ENCODE results near the gene PPP3CB. TPM values are rescaled to one million over a fixed set of nuclear protein-coding genes. Genes with fewer than 3 reads are reported as not detected.
"Not testable (repeated sequence)": the region's sequence is repeated elsewhere in the genome, so short reads cannot be mapped to it uniquely, and the experiment has no call there.

Gene PPP3CB
- total RNA-seq, 1 experiment from 2014 or later = 7.8 TPM

- in situ Hi-C loops (cut with HindIII; ENCODE audit: low sequenced_read_pairs) = no loop called here
- DNase-seq (ENCODE audit: low spot score) = no peak
Observed at GRCh38 chr10:73432646-73433537, 62.9 kb downstream of the PPP3CB start.

- DNase-seq (ENCODE audit: low spot score) = no peak
- in situ Hi-C loops (cut with HindIII; ENCODE audit: low sequenced_read_pairs) = no loop called here
Observed at GRCh38 chr10:73426318-73426717, 69.5 kb downstream of the PPP3CB start.

DNA sequence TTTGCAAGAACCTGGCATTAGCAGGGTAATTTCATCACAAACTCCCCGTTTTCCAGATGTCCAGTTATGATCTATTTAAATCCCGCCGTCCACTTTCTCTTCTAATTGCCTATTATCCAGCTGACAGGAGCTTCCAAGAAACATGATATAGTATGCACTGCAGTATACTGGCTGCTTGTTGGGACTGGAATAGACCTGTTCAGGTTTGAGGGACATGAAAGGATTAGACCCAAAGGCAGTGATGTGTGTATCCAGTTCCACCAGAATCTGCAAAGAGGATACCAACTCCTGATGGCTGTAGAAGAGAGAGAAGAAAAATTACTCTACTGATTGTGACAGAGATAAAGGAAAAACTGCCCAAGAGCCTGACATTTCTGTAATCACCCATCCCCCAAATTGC is 71.3 kb downstream of the PPP3CB start:
- in situ Hi-C loops (cut with HindIII; ENCODE audit: low sequenced_read_pairs) = no loop called here
- no peak for DNase-seq (ENCODE audit: low spot score)

GRCh38 chr10:73423309-73423708 is 72.5 kb downstream of the PPP3CB start:
- in situ Hi-C loops (cut with HindIII; ENCODE audit: low sequenced_read_pairs) = no loop called here
- no peak for DNase-seq (ENCODE audit: low spot score)

DNA sequence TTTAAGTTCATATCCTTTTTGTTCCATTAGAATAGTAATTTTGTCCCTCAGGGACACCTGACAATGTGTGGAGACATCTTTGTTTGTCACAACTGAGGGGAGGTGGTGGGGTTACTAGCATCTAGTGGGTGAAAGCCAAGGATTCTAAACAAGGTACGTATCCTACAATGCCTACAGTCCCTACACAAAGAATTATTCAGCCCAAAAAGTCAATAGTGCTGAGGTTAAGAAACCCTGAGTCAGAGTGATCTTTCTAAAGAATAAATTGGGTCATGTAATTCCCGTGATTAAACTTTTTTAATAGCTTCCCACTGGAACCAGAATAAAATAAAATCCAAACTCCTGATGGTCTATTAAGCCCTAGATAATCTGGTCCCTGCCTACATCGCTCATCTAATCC is 79.3 kb downstream of the PPP3CB start:
- DNase-seq (ENCODE audit: low spot score) = no peak
- in situ Hi-C loops (cut with HindIII; ENCODE audit: low sequenced_read_pairs) = no loop called here

DNA sequence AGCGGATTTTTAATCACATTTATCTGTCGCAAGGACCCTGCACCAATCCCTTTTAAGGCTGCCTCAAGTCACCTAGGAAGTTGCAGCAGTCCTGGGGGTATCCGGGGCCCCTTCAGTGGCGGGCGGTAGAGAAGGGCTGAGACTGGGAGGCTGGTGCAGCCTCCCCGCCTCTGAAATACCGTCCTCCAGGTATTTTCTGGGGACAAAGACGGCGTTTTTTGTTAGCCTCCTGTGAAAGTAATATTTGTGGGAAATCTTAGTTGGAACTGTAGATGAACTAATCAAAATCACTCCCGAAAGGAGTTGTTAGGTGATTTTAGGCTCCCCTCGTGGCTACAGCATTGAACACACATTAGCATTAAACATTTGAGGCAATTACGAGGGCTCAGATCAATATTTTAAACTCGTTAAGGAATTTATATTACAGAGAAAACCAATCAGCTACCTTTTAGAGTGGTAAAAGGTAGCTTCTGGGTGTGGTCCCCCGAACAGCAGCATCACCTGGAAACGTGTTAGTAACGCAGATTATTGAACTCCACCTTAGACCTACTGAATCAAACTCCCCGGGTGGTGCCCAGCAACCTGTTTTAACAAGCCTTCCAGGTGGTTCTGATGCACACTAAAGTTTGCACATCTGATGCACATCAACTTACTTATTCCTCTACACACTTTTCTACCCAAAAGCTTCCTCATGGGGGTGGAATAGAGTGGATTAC is 81.4 kb downstream of the PPP3CB start:
- peak; percentile 7 for DNase-seq (ENCODE audit: low spot score)
- in situ Hi-C loops (cut with HindIII; ENCODE audit: low sequenced_read_pairs) = no loop called here

GRCh38 chr10:73413528-73414229 is 82.1 kb downstream of the PPP3CB start, which contains the start of gene ANXA7:
Gene ANXA7 (minus strand): TSS chr10:73414058. CDS start chr10:73400856, 13,202 bp downstream.
- DNase-seq (ENCODE audit: low spot score) = peak; percentile 92
- in situ Hi-C loops (cut with HindIII; ENCODE audit: low sequenced_read_pairs) = no loop called here

DNA sequence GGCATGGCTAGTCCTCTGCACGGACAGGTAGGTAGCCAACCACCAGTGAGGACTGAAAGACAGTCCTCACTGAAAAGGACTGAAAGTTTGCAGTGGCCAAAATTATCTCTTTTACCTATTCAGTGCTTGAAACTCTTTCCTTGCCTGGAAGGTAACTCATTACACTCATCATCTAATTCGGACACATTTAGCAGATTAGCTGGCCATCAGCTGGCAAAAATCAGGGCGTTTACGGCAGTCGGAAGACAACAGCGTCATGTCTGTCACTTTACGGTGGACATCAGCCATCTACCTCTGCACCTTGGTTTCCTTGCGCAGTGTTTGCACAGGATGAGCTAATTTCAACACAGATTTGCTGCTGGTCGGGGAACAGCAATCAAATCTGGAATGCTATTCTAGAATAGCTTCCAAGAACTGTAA is 82.7 kb downstream of the PPP3CB start:
- in situ Hi-C loops (cut with HindIII; ENCODE audit: low sequenced_read_pairs) = no loop called here
- peak; percentile 76 for DNase-seq (ENCODE audit: low spot score)

GRCh38 chr10:73410897-73411296 is 84.9 kb downstream of the PPP3CB start:
- in situ Hi-C loops (cut with HindIII; ENCODE audit: low sequenced_read_pairs) = no loop called here
- DNase-seq (ENCODE audit: low spot score) = no peak

DNA sequence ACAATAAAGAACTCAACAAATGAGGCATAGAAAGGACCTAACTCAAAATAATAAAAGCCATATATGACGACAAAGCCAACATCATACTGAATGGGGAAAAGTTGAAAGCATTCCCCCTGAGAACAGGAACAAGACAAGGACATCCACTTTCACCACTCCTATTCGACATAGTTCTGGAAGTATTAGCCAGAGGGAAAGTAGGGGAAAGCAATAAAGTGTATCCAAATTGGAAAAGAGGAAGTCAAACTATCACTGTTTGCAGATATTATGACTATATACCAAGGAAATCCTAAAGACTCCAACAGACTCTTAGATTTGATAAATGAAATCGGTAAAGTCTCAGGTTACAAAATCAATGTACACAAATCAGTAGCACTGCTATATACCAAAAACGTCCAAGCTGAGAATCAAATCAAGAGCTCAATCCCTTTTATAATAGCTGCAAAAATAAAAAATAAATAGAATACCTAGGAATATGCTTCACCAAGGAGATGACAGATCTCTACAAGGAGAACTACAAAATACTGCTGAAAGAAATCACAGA is 86.8 kb downstream of the PPP3CB start:
- in situ Hi-C loops (cut with HindIII; ENCODE audit: low sequenced_read_pairs) = no loop called here
- DNase-seq (ENCODE audit: low spot score) = no peak

DNA sequence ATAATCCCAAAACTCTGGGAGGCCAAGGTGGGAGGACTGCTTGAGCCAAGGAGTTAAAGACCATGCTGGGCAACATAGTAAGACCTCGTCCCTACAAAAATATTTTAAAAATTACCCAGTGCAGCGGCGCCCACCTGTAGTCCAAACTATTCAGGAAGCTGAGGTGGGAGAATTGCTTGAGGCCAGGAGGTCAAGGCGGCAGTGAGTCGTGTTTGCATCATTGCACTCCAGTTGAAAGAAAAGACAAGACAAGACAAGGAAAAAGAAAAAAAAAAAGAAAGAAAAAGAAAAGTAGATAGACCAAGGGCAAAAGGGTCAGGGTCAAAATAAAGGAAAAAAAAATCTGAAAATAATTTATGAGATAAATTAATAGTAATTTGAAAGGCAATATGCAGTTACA is 87.8 kb downstream of the PPP3CB start:
- in situ Hi-C loops (cut with HindIII; ENCODE audit: low sequenced_read_pairs) = no loop called here
- no peak for DNase-seq (ENCODE audit: low spot score)

- in situ Hi-C loops (cut with HindIII; ENCODE audit: low sequenced_read_pairs) = no loop called here
- no peak for DNase-seq (ENCODE audit: low spot score)
Observed at GRCh38 chr10:73407495-73407894, 88.3 kb downstream of the PPP3CB start.

DNA sequence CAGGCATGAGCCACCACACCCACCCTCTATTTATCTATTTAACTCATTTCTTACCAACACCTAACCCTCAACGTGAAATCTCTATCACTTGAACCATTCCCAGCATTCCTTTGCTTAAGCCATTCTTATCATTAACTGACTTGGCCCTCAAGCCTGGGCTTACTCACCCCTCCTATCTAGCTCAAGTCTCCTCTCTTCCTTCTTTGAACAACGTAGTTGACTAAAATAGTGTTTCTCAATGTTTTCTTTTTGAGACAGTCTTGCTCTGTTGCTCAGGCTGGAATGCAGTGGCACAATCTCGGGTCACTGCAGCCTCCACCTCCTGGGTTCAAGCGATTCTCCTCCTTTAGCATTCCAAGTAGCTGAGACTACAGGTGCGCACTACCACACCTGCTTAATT is 89.0 kb downstream of the PPP3CB start:
- in situ Hi-C loops (cut with HindIII; ENCODE audit: low sequenced_read_pairs) = no loop called here
- DNase-seq (ENCODE audit: low spot score) = no peak

- DNase-seq (ENCODE audit: low spot score) = no peak
- in situ Hi-C loops (cut with HindIII; ENCODE audit: low sequenced_read_pairs) = no loop called here
Observed at GRCh38 chr10:73405556-73405955, 90.3 kb downstream of the PPP3CB start.

DNA sequence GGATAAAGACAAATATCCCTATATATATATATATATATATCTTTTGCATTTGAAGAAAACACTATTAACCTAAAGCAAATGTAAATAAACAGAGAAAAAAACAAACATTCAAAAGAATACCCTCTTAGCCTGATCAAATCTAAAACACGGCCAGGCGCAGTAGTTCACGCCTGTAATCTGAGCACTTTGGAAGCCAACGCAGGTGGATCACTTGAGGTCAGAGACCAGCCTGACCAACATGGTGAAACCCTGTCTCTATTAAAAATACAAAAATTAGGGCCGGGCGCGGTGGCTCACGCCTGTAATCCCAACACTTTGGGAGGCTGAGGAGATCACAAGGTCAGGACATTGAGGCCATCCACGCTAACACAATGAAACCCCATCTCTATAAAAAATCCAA is 91.1 kb downstream of the PPP3CB start:
- no peak for DNase-seq (ENCODE audit: low spot score)
- in situ Hi-C loops (cut with HindIII; ENCODE audit: low sequenced_read_pairs) = no loop called here

DNA sequence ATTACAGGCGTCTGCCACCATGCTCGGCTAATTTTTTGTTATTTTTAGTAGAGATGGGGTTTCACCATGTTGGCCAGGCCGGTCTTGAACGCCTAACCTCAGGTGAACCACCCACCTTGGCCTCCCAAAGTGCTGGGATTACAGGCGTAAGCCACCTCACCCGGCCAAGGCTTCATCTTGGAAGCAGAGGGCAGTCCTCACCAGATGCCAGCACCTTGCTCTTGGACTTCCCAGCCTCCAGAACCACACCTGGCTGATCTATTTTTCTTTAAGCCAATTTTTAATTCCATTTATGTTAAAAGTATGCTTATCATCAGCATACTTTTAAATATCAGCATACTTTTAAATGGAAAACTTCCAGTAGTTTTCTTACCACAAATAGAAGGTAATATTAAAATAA is 94.2 kb downstream of the PPP3CB start:
- in situ Hi-C loops (cut with HindIII; ENCODE audit: low sequenced_read_pairs) = no loop called here
- no peak for DNase-seq (ENCODE audit: low spot score)

GRCh38 chr10:73399063-73399462 is 96.8 kb downstream of the PPP3CB start:
- in situ Hi-C loops (cut with HindIII; ENCODE audit: low sequenced_read_pairs) = no loop called here
- DNase-seq (ENCODE audit: low spot score) = no peak

DNA sequence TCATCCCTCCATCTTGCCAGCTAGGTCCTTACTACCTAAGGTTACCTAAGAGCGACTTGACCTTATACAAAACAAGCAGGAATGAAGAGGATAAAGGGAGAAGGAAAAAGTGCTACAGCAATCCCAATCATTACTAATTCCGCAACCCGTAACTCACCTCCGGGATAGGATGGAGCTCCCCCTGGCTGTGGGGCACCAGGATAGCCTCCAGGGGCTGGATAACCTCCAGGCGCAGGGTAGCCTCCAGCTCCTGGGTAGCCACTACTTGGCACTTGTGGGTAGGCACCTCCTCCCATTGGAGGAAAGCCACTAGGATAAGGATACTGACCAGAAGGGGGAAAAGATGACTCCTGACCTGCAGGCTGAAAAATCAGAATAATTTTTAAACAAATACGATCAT is 97.8 kb downstream of the PPP3CB start:
- DNase-seq (ENCODE audit: low spot score) = no peak
- in situ Hi-C loops (cut with HindIII; ENCODE audit: low sequenced_read_pairs) = no loop called here

DNA sequence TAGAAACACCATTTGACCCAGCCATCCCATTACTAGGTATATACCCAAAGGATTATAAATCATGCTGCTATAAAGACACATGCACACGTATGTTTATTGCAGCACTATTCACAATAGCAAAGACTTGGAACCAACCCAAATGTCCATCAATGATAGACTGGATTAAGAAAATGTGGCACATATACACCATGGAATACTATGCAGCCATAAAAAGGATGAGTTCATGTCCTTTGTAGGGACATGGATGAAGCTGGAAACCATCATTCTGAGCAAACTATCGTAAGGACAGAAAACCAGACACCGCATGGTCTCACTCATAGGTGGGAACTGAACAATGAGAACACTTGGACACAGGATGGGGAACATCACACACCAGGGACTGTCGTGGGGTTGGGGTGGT is 101.5 kb downstream of the PPP3CB start:
- DNase-seq (ENCODE audit: low spot score); in situ Hi-C loops (cut with HindIII; ENCODE audit: low sequenced_read_pairs): not testable (repeated sequence)

GRCh38 chr10:73388228-73388627 is 107.6 kb downstream of the PPP3CB start:
- no peak for DNase-seq (ENCODE audit: low spot score)
- in situ Hi-C loops (cut with HindIII; ENCODE audit: low sequenced_read_pairs) = no loop called here

All from G401 (cell line).